GM21529 (cell line): Measurements from ENCODE around the gene MLST8.
A peak's percentile ranks its signal among the peaks of the same experiment; 100 is the strongest.

Experiments
- ATAC-seq: cut with Tn5 transposase; IDR thresholded peaks from one replicate; pipeline ENCODE4 v1.9.1; 2021; ENCODE audit not compliant: unreplicated experiment

Gene MLST8

DNA sequence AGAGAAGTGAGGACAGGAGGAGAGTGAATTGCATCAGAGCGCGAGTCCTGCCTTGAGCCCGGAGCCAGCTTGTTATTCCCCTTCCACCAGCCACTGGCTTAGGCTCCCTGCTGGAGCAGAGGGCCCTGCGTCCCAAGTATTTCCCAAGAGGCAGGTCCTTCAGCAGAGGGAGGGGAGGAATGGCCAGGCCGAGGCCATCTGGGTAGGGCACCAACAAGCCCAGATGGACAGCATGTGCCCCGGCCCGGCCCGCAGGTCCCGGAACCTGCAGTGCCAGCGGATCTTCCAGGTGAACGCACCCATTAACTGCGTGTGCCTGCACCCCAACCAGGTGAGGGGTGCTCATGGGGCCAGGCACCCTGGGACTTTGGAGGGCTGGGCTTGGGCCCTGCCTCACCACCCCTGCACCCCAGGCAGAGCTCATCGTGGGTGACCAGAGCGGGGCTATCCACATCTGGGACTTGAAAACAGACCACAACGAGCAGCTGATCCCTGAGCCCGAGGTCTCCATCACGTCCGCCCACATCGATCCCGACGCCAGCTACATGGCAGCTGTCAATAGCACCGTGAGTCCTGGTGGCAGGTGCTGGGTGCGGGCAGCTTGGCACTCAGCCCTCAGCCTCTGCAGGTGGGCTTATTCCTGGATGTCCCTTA is 1.7 kb downstream of the MLST8 start:
- no peak for ATAC-seq

DNA sequence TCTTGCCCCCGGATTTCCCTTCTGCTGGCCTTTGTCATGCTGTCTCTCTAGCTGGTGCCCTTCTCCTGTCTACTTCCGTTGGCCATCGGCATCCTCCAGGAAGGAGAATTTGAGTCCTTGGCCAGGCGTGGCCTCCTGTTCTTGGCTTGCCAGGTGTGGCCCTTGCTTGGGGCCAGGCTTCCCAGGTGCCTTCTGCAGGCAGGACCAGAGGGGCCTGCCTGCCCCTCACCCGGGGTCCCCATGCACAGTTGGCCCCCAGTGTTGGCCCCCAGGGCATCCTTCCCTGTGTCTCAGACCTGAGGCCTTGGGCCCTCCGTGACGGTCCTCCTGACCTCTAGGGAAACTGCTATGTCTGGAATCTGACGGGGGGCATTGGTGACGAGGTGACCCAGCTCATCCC is 2.6 kb downstream of the MLST8 start:
- ATAC-seq: no peak

DNA sequence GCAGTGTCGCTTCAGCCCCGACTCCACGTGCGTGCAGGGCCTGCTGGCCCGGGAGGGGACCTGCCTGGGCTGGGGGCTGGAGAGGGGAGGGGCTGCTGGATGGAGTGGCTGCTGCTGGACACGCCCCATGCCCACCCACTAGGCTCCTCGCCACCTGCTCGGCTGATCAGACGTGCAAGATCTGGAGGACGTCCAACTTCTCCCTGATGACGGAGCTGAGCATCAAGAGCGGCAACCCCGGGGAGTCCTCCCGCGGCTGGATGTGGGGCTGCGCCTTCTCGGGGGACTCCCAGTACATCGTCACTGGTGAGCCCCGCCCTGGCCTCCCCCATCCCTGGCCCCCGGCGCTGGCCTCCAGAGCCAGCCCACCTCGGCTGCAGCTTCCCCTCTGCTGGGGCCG is 3.1 kb downstream of the MLST8 start:
- ATAC-seq: no peak

DNA sequence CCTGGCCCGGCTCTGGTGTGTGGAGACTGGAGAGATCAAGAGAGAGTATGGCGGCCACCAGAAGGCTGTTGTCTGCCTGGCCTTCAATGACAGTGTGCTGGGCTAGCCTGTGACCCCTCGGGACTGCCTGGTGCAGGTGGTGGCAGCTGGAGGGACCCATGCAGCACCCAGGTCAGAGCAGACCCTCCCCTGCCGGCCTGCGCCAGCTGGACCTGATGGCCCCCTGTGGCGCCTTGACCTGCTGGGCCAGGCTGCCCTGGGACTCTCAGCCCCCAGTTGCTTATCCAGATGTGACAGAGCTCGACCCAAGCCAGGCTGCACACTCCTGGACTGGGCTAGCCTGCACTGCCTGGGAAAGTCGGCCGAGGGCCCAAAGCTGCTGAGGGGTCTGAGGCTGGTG is 3.5 kb downstream of the MLST8 start:
- ATAC-seq: no peak

DNA sequence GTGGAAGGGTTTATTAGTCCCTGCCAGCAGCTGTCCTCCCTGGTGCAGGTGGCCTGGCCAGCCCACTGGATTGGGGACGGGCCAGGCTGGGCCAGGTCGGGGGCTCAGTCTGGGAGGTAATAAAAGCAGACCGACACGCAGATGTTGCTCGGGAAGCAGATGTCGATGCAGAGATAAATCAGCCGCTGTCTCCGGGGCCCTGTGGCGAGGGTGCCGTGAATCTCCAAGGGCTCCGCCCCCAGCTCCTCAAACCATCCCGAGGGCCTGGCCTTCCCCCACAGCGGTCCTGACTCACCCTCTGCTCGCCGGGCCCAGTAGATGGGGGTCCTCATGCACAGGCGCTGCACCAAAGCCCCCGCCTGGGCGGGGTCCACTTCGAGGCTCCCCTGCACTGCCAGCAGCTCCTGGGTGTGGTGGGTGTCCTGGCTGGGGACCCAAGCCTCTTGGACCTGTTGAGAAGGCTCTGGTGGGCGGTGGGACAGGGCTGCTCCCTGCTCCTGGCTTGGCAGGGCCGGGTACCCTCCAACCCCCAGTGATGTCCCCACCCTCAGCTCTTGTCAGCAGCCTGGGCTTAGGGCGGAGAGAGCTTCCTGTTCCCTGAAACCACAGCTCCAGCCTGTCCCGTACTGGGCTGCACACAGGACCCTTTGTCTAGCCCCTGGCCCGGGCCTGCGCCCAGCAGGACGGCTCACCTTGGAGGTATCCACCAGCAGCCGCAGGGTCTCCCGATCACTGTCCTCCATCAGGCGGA is 4.2 kb downstream of the MLST8 start:
- no peak for ATAC-seq

DNA sequence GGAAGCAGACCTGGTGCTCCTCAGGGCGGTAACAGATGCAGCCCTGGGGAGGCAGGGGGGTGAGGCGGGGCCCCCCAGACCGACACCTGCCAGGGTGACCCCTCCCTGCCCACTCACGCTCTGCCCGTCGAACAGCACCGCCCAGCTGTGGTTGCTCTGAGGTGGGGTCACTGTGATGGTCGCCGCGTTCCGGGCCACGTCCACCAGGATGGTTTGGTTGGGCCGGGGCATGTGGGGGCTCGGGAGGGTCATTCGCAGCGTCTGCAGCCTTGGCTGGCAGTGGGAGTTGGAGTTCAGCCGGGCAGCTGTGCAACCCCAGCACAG is 4.7 kb downstream of the MLST8 start:
- no peak for ATAC-seq

DNA sequence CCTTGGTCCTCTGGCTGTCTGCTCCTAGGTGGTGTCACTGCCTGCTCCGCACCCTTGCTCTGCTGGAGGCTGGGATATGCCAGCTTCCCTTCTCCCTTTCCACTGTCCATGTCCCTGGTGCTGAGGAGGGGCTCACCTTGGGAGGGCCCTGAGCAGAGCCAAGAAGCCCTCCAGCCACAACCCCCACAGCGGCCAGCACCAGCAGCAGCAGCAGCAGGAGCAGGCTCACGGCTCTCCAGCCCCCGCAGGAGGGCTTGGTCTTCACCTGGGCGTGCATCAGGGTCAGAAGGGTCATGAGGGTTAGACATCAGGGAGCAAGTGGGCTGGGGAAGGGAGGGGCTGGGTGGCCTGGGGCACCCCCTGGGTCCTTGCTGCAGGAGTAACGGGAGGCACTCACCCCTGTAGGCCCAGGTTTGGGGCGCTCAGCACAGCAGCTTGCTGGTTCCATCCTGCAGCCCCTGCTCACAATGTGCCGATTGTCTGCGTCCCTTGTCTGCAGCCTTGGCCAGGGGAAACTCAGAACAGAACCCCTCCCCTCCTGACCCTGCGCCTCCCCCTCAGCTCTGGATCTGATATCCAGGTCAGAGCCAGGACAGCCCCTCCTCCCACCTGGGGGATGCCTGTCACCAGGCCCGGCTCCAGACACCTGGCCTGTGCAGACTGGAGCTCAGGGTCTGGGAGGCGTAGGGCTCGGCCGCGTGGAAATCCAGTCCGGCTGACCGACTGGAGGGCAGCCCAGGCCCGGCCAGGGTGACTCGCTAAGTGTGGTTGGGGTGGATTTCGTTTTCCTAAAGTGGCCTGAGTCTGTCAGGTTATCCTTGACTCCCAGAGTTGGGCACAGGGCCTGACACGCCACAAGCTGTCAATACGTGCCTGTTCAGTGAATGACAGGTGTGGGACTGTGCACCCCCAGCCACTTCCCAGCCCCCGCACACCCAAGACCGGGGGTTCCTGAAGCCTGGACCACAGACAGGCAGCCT is 5.4 kb downstream of the MLST8 start, which contains the start of gene BRICD5:
BRICD5 (minus strand) TSS at position 478 of the 980 bp plus-strand sequence; CDS start at position 448, 30 bp downstream.
- ATAC-seq: no peak

DNA sequence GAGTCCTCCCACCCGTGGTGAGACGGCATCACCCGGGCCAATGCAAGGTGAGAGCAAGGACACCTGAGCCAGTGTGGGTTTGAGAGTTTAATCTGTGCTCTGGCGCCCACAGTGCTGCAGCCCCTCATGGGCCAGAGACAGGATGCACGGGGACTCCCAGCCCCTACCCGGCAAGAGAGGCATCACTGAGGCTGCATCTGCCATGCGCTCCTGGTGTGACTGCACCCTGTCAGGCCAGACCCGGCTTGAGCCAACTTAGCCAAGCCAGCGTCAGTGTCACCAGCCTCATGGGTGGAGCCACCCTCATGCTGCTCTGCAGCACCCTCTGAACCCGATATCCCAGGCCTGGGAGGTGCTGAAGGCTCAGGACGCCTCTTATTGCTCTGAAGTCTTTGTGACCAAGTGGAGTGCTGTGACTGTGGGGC is 6.7 kb downstream of the MLST8 start:
- no peak for ATAC-seq

DNA sequence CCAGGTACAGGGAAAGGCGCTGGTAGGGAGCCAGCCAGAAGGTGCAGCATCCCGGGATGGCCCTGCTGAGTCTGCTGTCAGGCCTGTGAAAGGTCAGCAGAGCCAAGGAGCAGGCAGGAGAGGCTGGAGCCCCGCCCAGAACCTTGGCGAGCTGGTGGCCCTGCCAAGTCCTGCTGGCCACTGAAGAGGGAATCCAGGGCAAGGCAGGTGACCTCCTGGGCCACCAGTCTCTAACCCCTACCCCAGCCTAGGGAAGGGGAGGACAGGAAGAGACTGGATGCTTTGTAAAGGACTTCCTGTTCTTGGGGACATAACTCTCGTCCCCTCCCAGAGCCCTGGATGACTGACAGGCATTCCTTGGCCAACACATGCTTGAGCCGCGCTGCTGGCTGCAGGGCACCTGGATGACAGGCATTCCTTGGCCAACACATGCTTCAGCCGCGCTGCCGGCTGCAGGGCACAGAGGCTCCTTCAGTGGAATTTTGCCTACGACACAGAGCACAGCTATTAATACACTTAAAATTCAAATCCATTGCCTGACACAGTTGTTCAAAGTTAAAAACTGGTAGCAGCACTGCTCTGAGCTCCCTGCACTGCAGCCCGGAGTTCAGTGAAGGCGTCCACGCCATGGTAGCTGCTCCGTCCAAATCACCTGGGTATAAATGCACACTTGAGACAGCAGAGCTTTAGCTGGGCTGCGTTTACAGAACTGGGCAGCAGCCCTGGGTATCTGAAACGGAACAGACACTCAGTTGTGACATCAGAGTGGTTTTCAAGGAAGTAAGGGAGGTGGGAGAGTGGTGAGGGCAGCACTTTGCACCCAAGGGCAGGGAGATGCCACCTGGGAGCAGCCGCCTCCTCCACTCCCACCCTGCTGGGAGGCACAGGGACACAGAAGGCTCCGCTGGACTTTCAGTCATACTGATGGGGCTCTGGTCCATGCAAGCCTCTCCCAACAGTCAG is 7.4 kb downstream of the MLST8 start:
- ATAC-seq: no peak

DNA sequence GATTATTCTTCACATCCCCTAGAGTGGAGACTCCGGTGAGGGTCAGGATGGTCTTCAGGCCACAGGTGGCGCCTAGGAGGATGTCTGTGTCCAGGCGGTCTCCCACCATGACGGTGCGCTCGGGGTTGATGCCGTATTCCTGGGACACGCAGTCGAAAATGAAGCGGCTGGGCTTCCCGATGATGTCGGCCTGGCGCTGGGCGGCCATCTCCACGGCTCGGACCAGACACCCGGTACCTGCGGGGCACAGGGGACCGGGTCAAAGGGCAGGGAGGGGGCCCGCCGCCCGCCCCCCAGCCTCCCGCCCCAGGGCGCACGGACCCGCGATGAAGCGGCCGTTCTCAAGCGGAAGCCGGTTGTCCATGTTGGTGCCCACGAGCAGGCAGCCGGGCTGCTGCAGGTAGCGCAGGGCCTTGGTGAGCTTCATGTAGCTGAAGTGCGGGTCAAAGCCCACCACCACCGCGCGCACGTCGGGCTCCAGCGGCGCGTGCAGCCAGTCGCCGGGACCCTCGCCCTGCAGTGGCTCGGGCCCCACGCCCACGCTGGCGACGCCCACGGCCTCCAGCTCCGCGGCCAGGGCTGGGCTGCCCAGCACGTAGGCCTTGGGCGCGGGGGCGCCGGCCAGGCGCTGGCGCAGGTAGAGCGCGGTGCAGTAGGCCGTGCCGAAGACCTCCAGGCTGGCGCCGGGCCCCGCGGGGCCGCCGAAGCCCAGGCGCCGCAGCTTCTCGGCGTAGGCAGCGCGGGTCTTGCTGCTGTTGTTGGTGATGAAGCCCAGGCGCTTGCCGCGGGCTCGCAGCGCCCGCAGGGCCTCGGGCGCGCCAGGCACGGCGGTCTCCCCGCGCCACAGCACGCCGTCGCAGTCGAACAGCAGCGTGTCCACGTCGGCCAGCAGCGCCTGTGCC is 8.8 kb downstream of the MLST8 start:
- peak; percentile 3 for ATAC-seq

DNA sequence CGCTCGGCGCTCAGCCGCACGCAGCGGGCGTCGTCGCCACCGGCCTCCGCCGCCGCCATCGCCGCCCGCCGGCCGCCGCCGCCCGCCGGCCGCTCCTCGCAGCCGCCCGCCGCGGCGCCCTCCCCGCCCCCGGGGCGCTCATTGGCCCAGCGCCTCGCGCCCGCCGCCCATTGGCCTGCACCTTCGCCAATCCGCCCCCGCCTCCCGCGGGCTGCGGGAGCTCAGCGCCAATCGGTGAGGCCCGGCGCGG is 9.4 kb downstream of the MLST8 start, which contains the start of gene PGP:
PGP (minus strand) TSS at position 122 of the 250 bp plus-strand sequence; CDS start at position 59, 63 bp downstream.
- ATAC-seq: no peak

DNA sequence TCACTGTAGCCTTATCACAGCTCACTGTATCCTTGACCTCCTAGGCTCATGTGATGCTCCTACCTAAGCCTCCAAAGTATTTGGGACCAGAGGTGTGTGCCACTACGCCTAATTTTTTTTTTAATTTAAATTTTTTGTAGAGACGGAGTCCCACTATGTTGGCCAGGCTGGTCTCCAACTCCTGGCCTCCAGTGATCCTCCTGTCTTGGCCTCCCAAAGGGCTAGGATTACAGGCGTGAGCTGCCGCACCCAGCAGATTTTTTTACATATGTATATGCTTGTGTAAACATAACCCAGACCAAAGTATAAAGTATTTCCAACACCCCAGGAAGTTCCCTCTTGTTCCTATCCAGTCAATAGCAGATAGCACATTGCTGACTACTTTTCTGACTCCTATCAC is 11.1 kb downstream of the MLST8 start:
- ATAC-seq: no peak

DNA sequence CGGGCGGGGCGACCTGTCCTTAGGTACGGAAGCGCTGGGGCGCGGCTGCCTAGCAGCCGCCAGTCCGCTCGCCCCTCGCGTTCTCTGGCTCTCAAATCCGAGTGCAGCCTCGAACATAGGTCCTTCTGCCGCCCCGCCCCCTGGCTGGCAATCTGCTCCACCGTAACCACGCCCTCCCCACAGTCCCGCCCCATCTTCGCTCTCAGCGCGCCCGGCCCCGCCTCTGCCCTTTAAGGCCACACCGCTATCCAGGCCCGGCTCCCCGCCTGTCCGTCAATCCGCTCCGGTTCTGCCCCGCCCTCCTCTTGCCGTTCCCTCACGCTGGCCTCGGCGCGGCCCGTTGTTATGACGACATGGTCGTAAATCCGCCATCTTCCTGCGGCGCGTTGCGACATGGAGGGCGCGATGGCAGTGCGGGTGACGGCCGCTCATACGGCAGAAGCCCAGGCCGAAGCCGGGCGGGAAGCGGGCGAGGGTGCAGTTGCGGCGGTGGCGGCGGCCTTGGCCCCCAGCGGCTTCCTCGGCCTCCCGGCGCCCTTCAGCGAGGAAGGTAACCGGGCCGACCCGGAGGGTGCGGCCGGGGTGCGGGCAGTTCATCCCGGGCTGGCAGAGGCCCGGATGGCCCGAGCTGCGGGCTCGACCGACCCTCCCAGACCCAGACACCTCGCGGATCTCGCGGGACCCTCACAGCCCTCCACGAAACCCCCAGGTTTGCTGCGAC is 18.1 kb downstream of the MLST8 start, which contains the start of gene E4F1:
E4F1 (plus strand) TSS at position 371 of the 721 bp plus-strand sequence; CDS start at position 394, 23 bp downstream.
- peak; percentile 86 for ATAC-seq

DNA sequence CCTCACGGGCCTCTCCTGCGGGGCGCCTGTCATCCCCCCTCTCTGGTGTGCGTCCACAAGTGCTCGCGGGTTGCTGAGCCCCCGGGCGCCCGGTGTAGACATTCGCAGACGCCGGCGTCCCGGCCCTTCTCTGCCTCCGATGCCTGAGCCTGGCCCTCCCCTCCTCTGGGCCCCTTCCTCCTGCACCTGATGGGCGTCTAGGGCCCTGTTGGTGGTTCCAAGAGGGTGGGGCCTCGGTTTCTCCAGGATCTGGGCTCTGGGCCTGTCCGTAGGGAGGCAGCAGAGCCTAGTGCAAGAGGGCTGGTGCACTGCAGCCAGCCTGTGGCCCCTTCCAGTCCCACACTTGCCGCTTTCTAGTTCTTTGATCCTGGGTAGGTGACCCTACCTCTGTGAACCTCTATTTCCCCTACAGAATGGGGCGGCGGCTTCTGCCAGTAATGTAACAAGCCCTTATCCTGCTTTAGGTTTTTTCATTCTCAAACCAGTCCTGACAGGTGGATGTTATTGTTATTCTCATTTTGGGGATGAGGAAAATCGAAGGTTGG is 18.8 kb downstream of the MLST8 start:
- peak; percentile 19 for ATAC-seq

DNA sequence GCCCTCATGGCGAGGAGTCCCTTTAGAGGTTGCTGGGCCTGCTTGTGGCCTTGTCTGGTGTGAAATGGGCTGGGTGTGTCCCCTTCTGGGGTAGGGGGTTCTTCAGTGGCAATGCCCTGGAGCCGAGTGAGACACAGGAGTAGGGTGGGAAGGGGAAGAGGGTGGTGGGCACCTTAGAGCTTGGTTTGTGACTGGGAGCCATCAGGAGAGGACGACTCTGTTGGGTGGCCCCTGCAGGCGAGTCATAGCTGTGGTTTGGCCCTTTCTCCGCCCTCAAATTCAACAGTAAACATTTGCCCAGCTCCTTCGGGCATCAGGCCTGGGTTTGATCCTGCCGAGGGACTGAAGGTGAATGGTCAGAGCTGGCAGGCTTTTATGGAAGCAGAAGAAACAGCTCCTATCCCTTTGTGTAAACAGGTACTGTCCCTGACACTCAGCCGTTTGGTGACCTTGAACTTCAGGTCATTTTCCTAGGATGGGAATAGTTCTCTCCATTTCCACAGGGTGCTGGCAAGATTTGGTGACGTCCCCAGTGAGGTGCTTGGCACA is 21.1 kb downstream of the MLST8 start:
- ATAC-seq: no peak

DNA sequence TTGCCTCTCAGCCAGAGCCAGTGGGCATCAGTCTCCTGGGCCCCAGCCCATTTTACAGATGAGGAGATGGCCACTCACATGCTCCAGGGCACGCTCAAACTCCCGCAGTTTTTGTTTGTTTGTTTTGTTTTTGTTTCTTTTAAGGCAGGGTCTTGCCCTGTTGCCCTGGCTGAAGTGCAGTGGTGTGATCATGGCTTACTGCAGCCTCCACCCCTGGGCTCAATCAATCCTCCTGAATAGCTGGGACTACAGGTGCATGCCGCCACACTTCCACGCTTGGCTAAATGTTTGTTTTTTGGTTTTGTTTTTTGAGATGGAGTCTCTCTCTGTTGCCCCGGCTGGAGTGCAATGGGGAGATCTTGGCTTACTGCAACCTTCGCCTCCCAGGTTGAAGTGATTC is 21.7 kb downstream of the MLST8 start:
- no peak for ATAC-seq

DNA sequence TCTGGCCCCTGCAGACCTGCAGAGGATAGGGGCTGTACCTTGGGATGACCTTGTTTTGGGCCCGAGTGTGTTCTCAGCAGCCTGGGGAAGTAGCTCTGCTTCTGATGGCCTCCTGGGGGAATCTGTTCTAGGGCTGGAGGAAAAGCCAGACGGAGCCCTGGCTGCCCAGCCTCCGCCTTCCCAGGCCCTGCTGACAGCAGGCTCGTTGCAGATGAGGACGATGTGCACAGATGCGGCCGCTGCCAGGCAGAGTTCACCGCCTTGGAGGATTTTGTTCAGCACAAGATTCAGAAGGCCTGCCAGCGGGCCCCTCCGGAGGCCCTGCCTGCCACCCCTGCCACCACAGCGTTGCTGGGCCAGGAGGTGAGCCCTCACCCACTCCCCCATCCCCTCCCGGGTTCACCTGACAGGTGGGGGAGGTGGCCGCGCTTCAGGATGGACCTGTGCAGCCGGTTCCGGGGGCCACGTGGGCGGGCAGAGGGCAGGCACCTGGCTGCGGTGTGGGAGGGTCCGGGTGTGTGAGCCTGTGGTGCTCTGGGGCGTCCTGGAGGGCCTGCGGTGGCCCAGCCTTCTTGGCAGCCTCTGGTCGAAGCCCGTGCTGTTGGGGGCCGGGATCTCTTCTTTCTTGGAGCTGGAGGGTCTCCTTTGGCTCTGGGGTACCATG is 23.0 kb downstream of the MLST8 start:
- ATAC-seq: no peak

DNA sequence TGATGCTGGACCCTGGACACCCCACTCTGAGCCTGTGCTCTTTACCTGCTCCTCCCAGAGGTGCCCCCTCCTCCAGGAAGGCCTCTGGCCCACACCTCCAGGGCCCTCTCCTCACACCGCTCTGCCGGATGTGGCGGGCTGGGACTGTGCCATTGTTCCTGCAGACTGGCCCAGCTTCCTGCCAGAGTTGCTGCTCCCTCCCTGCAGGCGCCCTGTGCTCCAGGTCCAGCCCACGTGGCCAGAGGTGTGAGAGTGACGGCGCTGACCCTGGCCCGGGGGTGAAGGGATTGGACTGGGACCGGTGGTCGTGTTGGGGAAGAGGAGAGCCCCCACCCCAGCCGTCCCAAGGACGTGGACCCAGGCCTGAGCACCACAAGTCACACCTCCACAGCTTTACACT is 23.8 kb downstream of the MLST8 start:
- no peak for ATAC-seq
